Adrenal gland (tissue), 12 donors: ENCODE data around the gene TSPAN3. TPM values are rescaled to one million over a fixed set of nuclear protein-coding genes. Genes with fewer than 3 reads are reported as not detected.

Source experiments
- DNase-seq, 7 donors: peaks; one replicate each; pipeline ENCODE4 v3.0.0-alpha.2; 2019 to 2020
- H3K27ac ChIP-seq, 5 donors: fragments of 200-600 bp; sonication (generic) in 4 of 5; 1 replicate in 3 of 5; 2 replicates in 2 of 5; pipeline versions ENCODE4 v1.5.1 to v1.8.0; 2016 to 2020; ENCODE audit warnings: mild to moderate bottlenecking in 1 of 5
- H3K27me3 ChIP-seq: fragments of 200-600 bp; 2 replicates; pipeline ENCODE4 v1.8.0; 2021
- H3K36me3 ChIP-seq, 2 donors: fragments of 200-600 bp; replicated peaks in 1 of 2; 1 replicate in 1 of 2; 2 replicates in 1 of 2; pipeline versions ENCODE4 v1.5.1 to v1.8.0; 2018 to 2022
- H3K4me1 ChIP-seq, 2 donors: fragments of 200-600 bp; replicated peaks in 1 of 2; 1 replicate in 1 of 2; 2 replicates in 1 of 2; pipeline versions ENCODE4 v1.5.1 to v1.8.0; 2018 to 2021
- H3K4me3 ChIP-seq, 4 donors: fragments of 200-600 bp; sonication (generic) in 3 of 4; one replicate each; pipeline ENCODE4 v1.5.1; 2016 to 2018
- H3K9me3 ChIP-seq, 3 donors: fragments of 200-600 bp; sonication (generic) in 1 of 3; replicated peaks in 1 of 3; 1 replicate in 2 of 3; 2 replicates in 1 of 3; pipeline versions ENCODE4 v1.5.1 to v1.8.0; 2016 to 2021
- CTCF ChIP-seq, 6 experiments: fragments of 450-650 bp in 4 of 6; fragments of 200-600 bp in 2 of 6; sonication (generic) in 1 of 6; IDR thresholded peaks; 1 replicate in 5 of 6; 2 replicates in 1 of 6; pipeline versions ENCODE4 v1.5.1 to v1.8.0; 2016 to 2021; ENCODE audit warnings: antibody characterized with exemption in 6 of 6, mild to moderate bottlenecking in 2 of 6, moderate library complexity in 1 of 6
- POLR2A ChIP-seq, 2 donors: fragments of 450-650 bp; IDR thresholded peaks; one replicate each; pipeline ENCODE4 v1.6.1; 2017; ENCODE audit warnings: antibody characterized with exemption in 2 of 2, mild to moderate bottlenecking in 2 of 2, moderate library complexity in 1 of 2
- WGBS, 4 donors: extraction: QIAGEN DNeasy Blood & Tissue Kit in 2 of 4; methylation state at CpG; one replicate each; pipeline versions ENCODE4 v1.1.5 to v1.1.7; 2013 to 2017; 5-methylcytosine and 5-hydroxymethylcytosine counted together
- intact Hi-C, 2 donors: fragments of 100-400 bp; cut with DNase I; formaldehyde crosslinking; loops; one replicate each; pipeline versions ENCODE4 v1.14.1 to v1.15.0; 2022 to 2023
- polyA plus RNA-seq, 3 donors: library from polyadenylated mRNA; stranded (reverse); fragments of 200-250 nt in 2 of 3; fragments of 350-450 nt in 1 of 3; fragmentation: Illumina TruSeq in 1 of 3; extraction: RNeasy Lipid Tissue Mini Kit (QIAGEN cat#74804) in 1 of 3; gene quantifications; one replicate each; pipeline ENCODE4 v1.2.3, GENCODE V29; 2013 to 2014
- total RNA-seq, 9 donors: library from RNA; depleted of rRNA in 4 of 9; stranded (reverse); fragments of >200 nt in 4 of 9; fragments of 120-200 nt in 1 of 9; fragmentation: NEBNext Ultra II Directional in 1 of 9; extraction: Animal tissue kit (Norgen Biotek cat#: 25700) in 1 of 9; gene quantifications; one replicate each; pipeline versions ENCODE4 v1.1.0 to v1.2.4, GENCODE V29; 2013 to 2023
- donor health status: healthy with polysubstance abuse.
- donor health status: Bipolar disorder and iron deficiency.
- donor health status: DM: yes; HTN: yes; CAD: no.
- donor health status: DM: no; HTN: no; CAD: no.
- donor health status: DM: no; HTN: no; CAD: no.
- donor health status: DM: yes; HTN: yes; CAD: no.

The TSPAN3 gene
- total and polyA plus RNA-seq, 12 donors, result 129 to 464 (median 229) TPM

- no peaks in the 10 kb centered on the region for H3K27me3 ChIP-seq
- no peaks in the 10 kb centered on the region for H3K36me3 ChIP-seq
- DNase-seq, result peak; percentile 34 to 83 (median 50)
- TF ChIP-seq POLR2A (IDR thresholded peaks at IDR 0.05), result no peak
- TF ChIP-seq CTCF (IDR thresholded peaks at IDR 0.05), result peak; percentile 24 to 63 (median 52)
- WGBS, 4 donors, result 46 to 65% (median 62%) methylated on average over 7 to 9 of the region's 9 CpGs
- peak overlapping the region in 1 of 5 donors; percentile 3 for H3K27ac ChIP-seq
- intact Hi-C loops, result no loop called here
- H3K9me3 ChIP-seq, result no peaks in the 10 kb centered on the region
- no peak overlapping the region for H3K4me3 ChIP-seq
- H3K4me1 ChIP-seq, result peaks cover 0 to 10% of the 10 kb centered on the region in 2 donors
Observed at GRCh38 chr15:77107531-77108355, 36.8 kb upstream of the TSPAN3 start.

GRCh38 chr15:77107068-77107467, 36.2 kb upstream of the TSPAN3 start:
- Histone ChIP-seq H3K27ac (peak overlapping the region in 2 of 5 donors; percentile 32 to 36), H3K4me3 (no peak overlapping the region), H3K4me1 (peaks cover 0 to 10% of the 10 kb centered on the region in 2 donors), H3K9me3 (no peaks in the 10 kb centered on the region), H3K27me3 (no peaks in the 10 kb centered on the region), H3K36me3 (no peaks in the 10 kb centered on the region)
- intact Hi-C loops, result no loop called here
- peak in 4 of 7 donors; percentile 7 to 56 (median 26) for DNase-seq
- TF ChIP-seq POLR2A (IDR thresholded peaks at IDR 0.05) (no peak), CTCF (IDR thresholded peaks at IDR 0.05) (no peak)
- WGBS, 4 donors, result 72 to 88% (median 75%) methylated on average over 2 of the region's 2 CpGs

GRCh38 chr15:77104155-77104554, 33.2 kb upstream of the TSPAN3 start:
- peak in 3 of 7 donors; percentile 7 to 38 (median 20) for DNase-seq
- no peak overlapping the region for H3K27ac ChIP-seq
- H3K4me1 ChIP-seq, result peaks cover 0 to 10% of the 10 kb centered on the region in 2 donors
- no peaks in the 10 kb centered on the region for H3K27me3 ChIP-seq
- intact Hi-C loops, result no loop called here
- no peak overlapping the region for H3K4me3 ChIP-seq
- TF ChIP-seq POLR2A (IDR thresholded peaks at IDR 0.05), result no peak
- TF ChIP-seq CTCF (IDR thresholded peaks at IDR 0.05), result no peak
- no peaks in the 10 kb centered on the region for H3K36me3 ChIP-seq
- H3K9me3 ChIP-seq, result no peaks in the 10 kb centered on the region
- WGBS, 4 donors, result 70 to 84% (median 77%) methylated on average over 3 of the region's 3 CpGs

- Histone ChIP-seq H3K27me3 (no peaks in the 10 kb centered on the region), H3K36me3 (no peaks in the 10 kb centered on the region), H3K27ac (no peak overlapping the region), H3K4me1 (no peaks in the 10 kb centered on the region), H3K9me3 (no peaks in the 10 kb centered on the region), H3K4me3 (no peak overlapping the region)
- 78 to 97% (median 93%) methylated on average over 4 of the region's 4 CpGs for WGBS, 4 donors
- TF ChIP-seq CTCF (IDR thresholded peaks at IDR 0.05) (no peak), POLR2A (IDR thresholded peaks at IDR 0.05) (no peak)
- peak in 1 of 7 donors; percentile 37 for DNase-seq
- intact Hi-C loops, result no loop called here
Observed at GRCh38 chr15:77099741-77100463, 29.0 kb upstream of the TSPAN3 start.
